HEK293T (cell line): Measurements from ENCODE around the gene GSTM4.

Source experiments
- BHLHE40 ChIP-seq: fragments of 450-650 bp; IDR thresholded peaks from 2 replicates; pipeline ENCODE4 v1.6.1; 2016; ENCODE audit warnings: mild to moderate bottlenecking, moderate library complexity, borderline replicate concordance
- FOXK2 ChIP-seq: fragments of 450-650 bp; IDR thresholded peaks from 2 replicates; pipeline ENCODE4 v1.6.1; 2016; ENCODE audit warnings: mild to moderate bottlenecking

DNA sequence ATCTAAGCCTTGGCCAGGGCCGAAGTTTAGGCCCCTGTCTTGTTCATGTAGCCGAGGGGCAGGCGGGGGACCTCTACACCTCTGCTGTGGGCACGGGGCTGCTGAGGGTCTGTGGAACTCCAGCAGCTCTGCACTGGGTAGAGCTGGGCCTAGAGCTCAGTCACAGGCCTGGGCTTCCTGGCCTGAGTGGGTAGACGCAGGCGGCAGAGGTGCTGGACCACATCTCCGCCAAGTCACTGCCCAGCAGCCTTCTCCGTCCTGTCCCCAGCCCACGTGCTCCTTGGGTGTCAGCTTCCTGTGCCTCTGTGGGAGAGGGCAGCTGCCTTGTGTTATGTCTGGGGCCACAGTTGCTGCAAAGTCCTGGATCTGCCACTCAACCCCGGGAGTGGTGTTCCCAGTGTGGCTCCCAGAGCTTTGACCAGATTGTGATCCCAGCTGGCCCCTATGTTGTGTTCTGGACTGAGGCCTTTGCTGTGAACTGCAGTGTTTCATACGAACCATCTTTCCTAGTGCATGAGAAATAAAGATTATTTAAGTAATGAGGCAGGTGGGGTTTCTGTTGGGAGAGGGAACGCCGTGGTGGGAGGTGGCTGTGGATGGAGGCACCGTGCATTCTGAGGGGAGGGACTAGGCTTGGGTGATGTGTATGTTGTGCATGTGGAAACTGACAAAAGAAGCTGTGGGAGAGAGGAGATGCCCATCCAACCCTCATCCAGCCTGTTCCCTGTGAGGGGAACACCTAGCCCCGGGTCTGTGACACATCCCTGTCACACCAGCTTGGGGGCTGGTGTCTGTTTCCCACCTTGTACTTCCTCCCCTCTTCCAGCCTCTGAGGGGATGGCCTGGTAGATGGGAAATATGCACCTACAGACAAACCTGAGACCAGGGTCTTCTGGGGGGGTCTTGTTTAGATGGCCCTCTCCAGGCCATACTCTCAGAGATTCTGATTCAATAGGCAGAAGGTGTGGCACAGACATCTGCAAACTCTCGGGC is 24.1 kb upstream of the GSTM4 start:
- no peak for TF ChIP-seq FOXK2
- TF ChIP-seq BHLHE40, result no peak
